Mammary epithelial cell (primary cell): ENCODE results near the gene TCF23.

ENCODE experiments used
- EZH2 ChIP-seq: IDR thresholded peaks from 2 replicates; pipeline ENCODE4 v1.6.1; 2012; ENCODE audit warnings: low read length, inconsistent platforms, borderline replicate concordance
- TF ChIP-seq, protein P1 (sequence below), 2 donors: IDR thresholded peaks in 1 of 2; conservative IDR thresholded peaks in 1 of 2; 2 replicates each; pipeline ENCODE4 v1.5.1; 2011 to 2012; ENCODE audit warnings: inconsistent platforms in 2 of 2, low read length in 2 of 2, mild to moderate bottlenecking in 2 of 2, control low read depth in 1 of 2, low read depth in 1 of 2; ENCODE audit not compliant: insufficient read depth in 1 of 2; ENCODE audit errors: extremely low read depth in 1 of 2

DNA sequence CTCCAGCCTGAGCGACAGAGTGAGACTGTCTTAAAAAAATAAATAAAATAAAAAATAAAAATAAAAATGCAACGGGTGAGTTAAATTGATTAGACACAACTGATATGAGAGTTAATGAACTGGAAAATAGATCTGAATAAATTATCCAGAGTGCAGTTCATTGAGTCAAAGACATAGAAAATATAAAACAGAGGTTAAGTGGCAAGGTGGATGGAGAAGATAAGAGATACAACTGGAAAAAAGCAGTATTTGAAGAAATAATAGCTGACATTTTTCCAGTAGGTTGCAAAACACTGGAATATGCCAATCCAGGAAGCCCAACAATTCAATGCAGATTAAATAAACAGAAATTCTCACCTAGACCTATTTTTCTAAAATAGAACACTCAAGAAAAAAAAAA is 40.6 kb upstream of the TCF23 start:
- TF ChIP-seq EZH2 = no peak
- TF ChIP-seq, protein P1, sequence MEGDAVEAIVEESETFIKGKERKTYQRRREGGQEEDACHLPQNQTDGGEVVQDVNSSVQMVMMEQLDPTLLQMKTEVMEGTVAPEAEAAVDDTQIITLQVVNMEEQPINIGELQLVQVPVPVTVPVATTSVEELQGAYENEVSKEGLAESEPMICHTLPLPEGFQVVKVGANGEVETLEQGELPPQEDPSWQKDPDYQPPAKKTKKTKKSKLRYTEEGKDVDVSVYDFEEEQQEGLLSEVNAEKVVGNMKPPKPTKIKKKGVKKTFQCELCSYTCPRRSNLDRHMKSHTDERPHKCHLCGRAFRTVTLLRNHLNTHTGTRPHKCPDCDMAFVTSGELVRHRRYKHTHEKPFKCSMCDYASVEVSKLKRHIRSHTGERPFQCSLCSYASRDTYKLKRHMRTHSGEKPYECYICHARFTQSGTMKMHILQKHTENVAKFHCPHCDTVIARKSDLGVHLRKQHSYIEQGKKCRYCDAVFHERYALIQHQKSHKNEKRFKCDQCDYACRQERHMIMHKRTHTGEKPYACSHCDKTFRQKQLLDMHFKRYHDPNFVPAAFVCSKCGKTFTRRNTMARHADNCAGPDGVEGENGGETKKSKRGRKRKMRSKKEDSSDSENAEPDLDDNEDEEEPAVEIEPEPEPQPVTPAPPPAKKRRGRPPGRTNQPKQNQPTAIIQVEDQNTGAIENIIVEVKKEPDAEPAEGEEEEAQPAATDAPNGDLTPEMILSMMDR (conservative IDR thresholded peaks at IDR 0.05 in 1 of 2, IDR thresholded peaks at IDR 0.05 in 1 of 2; ENCODE audit: extremely low read depth in 1 of 2, insufficient read depth in 1 of 2, low read depth in 1 of 2, low read length in 2 of 2) = no peak
